Psoas muscle (tissue), 8 donors: ENCODE measurements around the gene ST3GAL6. TPM values are rescaled to one million over a fixed set of nuclear protein-coding genes. Genes with fewer than 3 reads are reported as not detected.

Experiments
- ATAC-seq, 4 donors: fragments of 200-7000 bp; cut with Tn5 transposase; one replicate each; pipeline ENCODE4 v1.9.1; 2020; ENCODE audit warnings: moderate library complexity in 3 of 4, mild to moderate bottlenecking in 2 of 4
- DNase-seq, 2 donors: peaks; one replicate each; pipeline ENCODE4 v3.0.0-alpha.2; 2020
- H3K27ac ChIP-seq: fragments of 200-600 bp; one replicate; pipeline ENCODE4 v1.8.0; 2022
- H3K27me3 ChIP-seq, 3 donors: fragments of 200-600 bp in 1 of 3; one replicate each; pipeline versions ENCODE4 v1.6.1 to v1.8.0; 2013 to 2022; ENCODE audit warnings: low read length in 2 of 3, mild to moderate bottlenecking in 2 of 3, moderate library complexity in 1 of 3; ENCODE audit not compliant: insufficient read depth in 3 of 3
- H3K36me3 ChIP-seq, 2 donors: fragments of 200-600 bp in 1 of 2; one replicate each; pipeline versions ENCODE4 v1.6.1 to v1.8.0; 2013 to 2022; ENCODE audit warnings: low read depth in 1 of 2, mild to moderate bottlenecking in 1 of 2, moderate library complexity in 1 of 2; ENCODE audit not compliant: insufficient read depth in 1 of 2
- H3K4me1 ChIP-seq: fragments of 200-600 bp; one replicate; pipeline ENCODE4 v1.8.0; 2022
- H3K4me3 ChIP-seq: fragments of 200-600 bp; one replicate; pipeline ENCODE4 v1.8.0; 2022; ENCODE audit warnings: mild to moderate bottlenecking
- H3K9me3 ChIP-seq: fragments of 200-600 bp; one replicate; pipeline ENCODE4 v1.8.0; 2022
- CTCF ChIP-seq: fragments of 200-600 bp; IDR thresholded peaks from one replicate; pipeline ENCODE4 v1.8.0; 2022; ENCODE audit warnings: antibody characterized with exemption
- WGBS, 3 donors: extraction: QIAGEN DNeasy Blood & Tissue Kit; methylation state at CpG; one replicate each; pipeline versions ENCODE4 v1.1.6 to v1.1.7; 2013; 5-methylcytosine and 5-hydroxymethylcytosine counted together
- intact Hi-C, 2 donors: fragments of 100-400 bp; cut with DNase I; formaldehyde crosslinking; loops; one replicate each; pipeline versions ENCODE4 v1.11.0 to v1.14.2; 2022
- polyA plus RNA-seq, 3 donors: library from polyadenylated mRNA; stranded (reverse); fragments of 200-250 nt; gene quantifications; one replicate each; pipeline ENCODE4 v1.2.3, GENCODE V29; 2013
- total RNA-seq, 4 donors: library from RNA; stranded (reverse); fragmentation: NEBNext Ultra II Directional in 2 of 4; extraction: Animal tissue kit (Norgen Biotek cat#: 25700) in 2 of 4; gene quantifications; one replicate each; pipeline versions ENCODE4 v1.2.1 to v1.2.4, GENCODE V29; 2021 to 2023
- donor health status: healthy with polysubstance abuse.
- donor health status: DM: no; HTN: no; CAD: no; lungs with moderate emphysema.
- donor health status: Bipolar disorder and iron deficiency.
- donor health status: healthy.
- donor health status: DM: yes; HTN: yes; CAD: no.
- donor health status: DM: no; HTN: no; CAD: no.
- donor health status: DM: no; HTN: no; CAD: no.
- donor health status: DM: yes; HTN: yes; CAD: no.

Gene ST3GAL6
- total and polyA plus RNA-seq, 7 donors: 7.6 to 22.9 (median 9.4) TPM

- H3K4me3 ChIP-seq: no peak overlapping the region
- H3K36me3 ChIP-seq: peaks cover 2 to 10% of the 10 kb centered on the region in 2 donors
- no peak for TF ChIP-seq CTCF
- DNase-seq: no peak
- 65 to 74% (median 67%) methylated on average over 4 of the region's 4 CpGs for WGBS, 3 donors
- H3K9me3 ChIP-seq: no peaks in the 10 kb centered on the region
- intact Hi-C loops: loop anchor here in 1 of 2 donors (10.0 kb wide), 1 partner anchor 45 kb away; no protein-coding TSS in a partner anchor
- ATAC-seq: no peak
- H3K4me1 ChIP-seq: peaks cover 13% of the 10 kb centered on the region
- no peaks in the 10 kb centered on the region for H3K27me3 ChIP-seq
- no peak overlapping the region for H3K27ac ChIP-seq
Measured at GRCh38 chr3:98779541-98780335, 16.6 kb downstream of the ST3GAL6 start.

- H3K27ac ChIP-seq: no peak overlapping the region
- intact Hi-C loops: loop anchor here in 1 of 2 donors (10.0 kb wide), 1 partner anchor 46 kb away; no protein-coding TSS in a partner anchor
- ATAC-seq: no peak
Measured at GRCh38 chr3:98780343-98780742, 17.2 kb downstream of the ST3GAL6 start.

GRCh38 chr3:98782824-98783500 is 19.8 kb downstream of the ST3GAL6 start:
- no peak for TF ChIP-seq CTCF
- Histone ChIP-seq H3K4me1 (peaks cover 38% of the 10 kb centered on the region), H3K27me3 (no peaks in the 10 kb centered on the region), H3K27ac (no peak overlapping the region), H3K36me3 (peaks cover 0 to 10% of the 10 kb centered on the region in 2 donors), H3K9me3 (no peaks in the 10 kb centered on the region), H3K4me3 (no peak overlapping the region)
- ATAC-seq: no peak
- WGBS, 3 donors: 71 to 84% (median 79%) methylated on average over 8 of the region's 8 CpGs
- no peak for DNase-seq
- intact Hi-C loops: loop anchor here in 1 of 2 donors (10.0 kb wide), 1 partner anchor 48 kb away; no protein-coding TSS in a partner anchor

More at GRCh38 chr3:98780343-98780742, 17.2 kb downstream of the ST3GAL6 start:
- Histone ChIP-seq H3K9me3 (no peaks in the 10 kb centered on the region), H3K36me3 (peaks cover 2 to 10% of the 10 kb centered on the region in 2 donors), H3K4me1 (peaks cover 19% of the 10 kb centered on the region), H3K27me3 (no peaks in the 10 kb centered on the region), H3K4me3 (no peak overlapping the region)
- TF ChIP-seq CTCF: no peak
- 80 to 90% (median 88%) methylated on average over 2 of the region's 2 CpGs for WGBS, 3 donors
- DNase-seq: no peak

GRCh38 chr3:98784042-98784441 is 20.9 kb downstream of the ST3GAL6 start:
- H3K4me1 ChIP-seq: peaks cover 44% of the 10 kb centered on the region
- no peaks in the 10 kb centered on the region for H3K9me3 ChIP-seq
- ATAC-seq: no peak
- intact Hi-C loops: loop anchor here in 1 of 2 donors (10.0 kb wide), 1 partner anchor 49 kb away; no protein-coding TSS in a partner anchor
- no peak for DNase-seq
- no peak for TF ChIP-seq CTCF
- no peaks in the 10 kb centered on the region for H3K27me3 ChIP-seq
- H3K4me3 ChIP-seq: no peak overlapping the region
- 41 to 75% (median 69%) methylated on average over 5 of the region's 5 CpGs for WGBS, 3 donors
- peak overlapping the region; percentile 43 for H3K27ac ChIP-seq
- H3K36me3 ChIP-seq: peaks cover 0 to 10% of the 10 kb centered on the region in 2 donors
